Measurements from ENCODE around the gene NRG2.

The NRG2 gene

DNA sequence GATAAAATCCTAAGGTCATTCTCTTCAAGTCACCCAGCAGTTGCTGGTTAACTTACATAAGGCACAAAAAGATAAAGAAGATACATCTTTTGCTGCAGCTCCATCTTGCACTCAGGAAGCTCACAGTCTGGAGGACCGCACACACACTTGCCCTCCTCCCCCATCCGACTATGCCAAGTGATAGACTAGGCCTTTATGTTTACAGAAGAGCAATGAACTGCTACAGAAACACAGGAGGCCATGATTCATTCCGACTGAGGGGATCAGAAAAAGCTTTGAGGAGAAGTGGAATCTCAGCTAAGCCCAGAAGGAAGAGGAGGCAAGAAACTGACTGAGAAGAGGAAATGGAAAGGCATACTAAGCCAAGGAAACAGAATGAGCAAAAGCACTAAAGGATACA is 17.4 kb downstream of the NRG2 start:
- no peak for DNase-seq (ENCODE audit: low spot score)
- in situ Hi-C loops (cut with MboI; ENCODE audit: low pct_unique_long_range_greater_than_20kb, low sequenced_read_pairs, unreplicated experiment) = no loop called here
- TF ChIP-seq, protein P1, sequence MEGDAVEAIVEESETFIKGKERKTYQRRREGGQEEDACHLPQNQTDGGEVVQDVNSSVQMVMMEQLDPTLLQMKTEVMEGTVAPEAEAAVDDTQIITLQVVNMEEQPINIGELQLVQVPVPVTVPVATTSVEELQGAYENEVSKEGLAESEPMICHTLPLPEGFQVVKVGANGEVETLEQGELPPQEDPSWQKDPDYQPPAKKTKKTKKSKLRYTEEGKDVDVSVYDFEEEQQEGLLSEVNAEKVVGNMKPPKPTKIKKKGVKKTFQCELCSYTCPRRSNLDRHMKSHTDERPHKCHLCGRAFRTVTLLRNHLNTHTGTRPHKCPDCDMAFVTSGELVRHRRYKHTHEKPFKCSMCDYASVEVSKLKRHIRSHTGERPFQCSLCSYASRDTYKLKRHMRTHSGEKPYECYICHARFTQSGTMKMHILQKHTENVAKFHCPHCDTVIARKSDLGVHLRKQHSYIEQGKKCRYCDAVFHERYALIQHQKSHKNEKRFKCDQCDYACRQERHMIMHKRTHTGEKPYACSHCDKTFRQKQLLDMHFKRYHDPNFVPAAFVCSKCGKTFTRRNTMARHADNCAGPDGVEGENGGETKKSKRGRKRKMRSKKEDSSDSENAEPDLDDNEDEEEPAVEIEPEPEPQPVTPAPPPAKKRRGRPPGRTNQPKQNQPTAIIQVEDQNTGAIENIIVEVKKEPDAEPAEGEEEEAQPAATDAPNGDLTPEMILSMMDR (IDR thresholded peaks at IDR 0.05; ENCODE audit: extremely low read depth, insufficient read depth, missing control alignments) = no peak

DNA sequence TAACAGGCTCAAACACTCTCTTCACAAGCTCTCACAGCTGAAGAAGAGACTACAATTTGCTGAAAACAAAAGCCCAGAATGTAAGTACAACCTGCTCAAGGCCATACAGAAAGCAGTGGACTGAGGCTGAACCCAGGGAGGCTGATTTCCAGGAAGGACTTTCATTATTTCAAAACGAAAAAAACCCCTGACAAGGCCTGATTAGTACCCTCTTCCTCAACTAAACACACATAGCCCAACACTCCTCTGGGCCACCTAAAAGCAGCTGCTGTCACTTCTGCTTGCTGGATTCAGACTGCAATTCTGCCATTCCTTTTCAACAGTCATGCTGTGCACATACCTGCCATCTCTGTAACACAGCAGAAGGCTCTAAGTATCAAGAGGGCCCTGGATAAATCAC is 18.2 kb downstream of the NRG2 start:
- TF ChIP-seq, protein P1 (IDR thresholded peaks at IDR 0.05; ENCODE audit: extremely low read depth, insufficient read depth, missing control alignments) = no peak

DNA sequence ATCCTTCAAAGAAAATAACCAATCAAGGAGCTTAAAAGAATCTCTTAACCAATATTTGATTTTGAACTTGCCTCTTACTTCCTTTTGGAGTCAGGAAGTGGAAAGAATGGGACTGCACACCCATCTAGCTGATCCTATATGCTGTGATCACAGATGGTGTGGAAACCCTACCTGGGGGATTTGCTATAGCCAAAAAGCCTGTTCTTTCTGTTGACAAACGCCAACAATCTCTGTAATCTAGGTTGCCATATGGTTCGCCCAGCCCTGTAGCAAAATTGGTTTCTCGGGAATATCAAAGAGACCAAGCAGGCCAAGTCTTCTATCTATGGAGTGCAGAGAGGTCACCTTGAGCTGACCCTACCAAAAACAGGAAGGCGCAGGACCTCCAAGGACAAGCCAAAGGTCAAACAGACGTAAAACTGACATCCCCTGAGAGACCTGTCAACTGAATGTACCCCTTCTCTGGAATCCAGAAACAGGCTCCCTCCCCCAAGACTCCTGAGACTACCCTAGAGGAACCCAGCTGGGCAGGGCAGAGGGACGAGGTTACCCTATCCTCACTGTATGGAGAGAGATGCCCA is 19.4 kb downstream of the NRG2 start:
- TF ChIP-seq, protein P1 (IDR thresholded peaks at IDR 0.05; ENCODE audit: extremely low read depth, insufficient read depth, missing control alignments) = no peak
- no peak for DNase-seq (ENCODE audit: low spot score)
- in situ Hi-C loops (cut with MboI; ENCODE audit: low pct_unique_long_range_greater_than_20kb, low sequenced_read_pairs, unreplicated experiment) = no loop called here

More for the DNA sequence above, 18.2 kb downstream of the NRG2 start:
- DNase-seq (ENCODE audit: low spot score) = no peak
- in situ Hi-C loops (cut with MboI; ENCODE audit: low pct_unique_long_range_greater_than_20kb, low sequenced_read_pairs, unreplicated experiment) = no loop called here

DNA sequence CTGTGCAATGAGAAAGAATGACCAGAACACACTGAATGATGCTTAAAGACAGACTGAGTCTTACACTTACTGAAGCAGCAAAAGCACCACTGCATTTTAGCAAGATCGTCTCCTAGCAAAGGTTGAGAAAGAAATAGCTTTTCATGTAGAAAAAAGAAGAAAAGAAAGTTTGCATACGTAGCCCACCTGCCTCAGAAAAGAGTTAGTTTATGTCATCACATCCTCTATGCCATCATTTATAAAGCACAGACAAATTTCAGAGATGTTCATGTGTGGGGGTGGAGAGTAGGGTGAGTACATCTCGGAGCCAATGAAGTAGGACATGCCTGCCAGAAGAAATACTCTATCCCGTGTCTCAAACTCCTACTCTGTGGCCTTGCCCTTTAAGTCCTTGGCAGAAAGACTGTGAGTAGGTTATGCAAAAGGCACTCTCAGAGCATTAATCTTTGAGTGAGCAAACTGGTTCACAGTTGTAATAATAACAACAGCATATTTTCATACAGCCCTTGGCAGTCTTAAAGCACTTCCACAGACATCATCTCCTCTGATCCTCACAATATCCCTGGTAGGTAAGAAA is 22.4 kb downstream of the NRG2 start:
- TF ChIP-seq, protein P1 (IDR thresholded peaks at IDR 0.05; ENCODE audit: extremely low read depth, insufficient read depth, missing control alignments) = no peak
- DNase-seq (ENCODE audit: low spot score) = no peak
- in situ Hi-C loops (cut with MboI; ENCODE audit: low pct_unique_long_range_greater_than_20kb, low sequenced_read_pairs, unreplicated experiment) = no loop called here

DNA sequence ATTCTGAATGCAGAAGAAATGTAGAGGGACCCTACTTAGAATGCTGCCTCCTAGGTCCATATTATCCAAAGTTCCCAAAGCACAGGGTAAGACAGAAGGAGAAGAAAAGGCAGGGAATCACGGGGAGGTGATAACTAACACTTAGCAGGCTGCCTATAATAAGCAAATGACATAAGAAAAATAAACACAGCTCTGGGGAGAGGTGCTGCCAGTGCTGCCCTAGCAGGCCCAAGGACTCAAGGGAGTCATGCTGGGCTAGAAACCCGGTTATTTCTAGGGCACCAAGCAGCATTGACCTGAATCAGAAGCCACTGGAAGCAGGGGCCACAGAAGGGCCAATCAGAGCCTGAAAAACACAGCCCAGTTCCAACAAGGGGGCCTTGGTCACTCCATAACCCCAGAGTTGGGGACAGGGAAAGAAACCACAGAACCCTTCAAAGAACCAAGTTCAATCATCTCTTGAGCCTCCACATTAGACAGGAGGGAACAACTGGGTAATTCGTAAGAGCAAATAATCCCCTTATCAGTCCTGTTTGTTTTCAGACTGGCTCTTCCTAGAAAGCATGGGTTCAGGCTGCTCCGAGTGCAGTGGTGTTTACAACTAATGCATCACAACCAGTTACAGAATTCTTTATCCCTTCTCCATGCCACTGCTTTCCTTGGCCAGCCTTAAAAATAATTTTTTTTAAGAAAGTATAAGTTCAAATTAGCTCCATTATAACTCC is 24.0 kb downstream of the NRG2 start:
- TF ChIP-seq, protein P1 (IDR thresholded peaks at IDR 0.05; ENCODE audit: extremely low read depth, insufficient read depth, missing control alignments) = no peak
- DNase-seq (ENCODE audit: low spot score) = no peak

DNA sequence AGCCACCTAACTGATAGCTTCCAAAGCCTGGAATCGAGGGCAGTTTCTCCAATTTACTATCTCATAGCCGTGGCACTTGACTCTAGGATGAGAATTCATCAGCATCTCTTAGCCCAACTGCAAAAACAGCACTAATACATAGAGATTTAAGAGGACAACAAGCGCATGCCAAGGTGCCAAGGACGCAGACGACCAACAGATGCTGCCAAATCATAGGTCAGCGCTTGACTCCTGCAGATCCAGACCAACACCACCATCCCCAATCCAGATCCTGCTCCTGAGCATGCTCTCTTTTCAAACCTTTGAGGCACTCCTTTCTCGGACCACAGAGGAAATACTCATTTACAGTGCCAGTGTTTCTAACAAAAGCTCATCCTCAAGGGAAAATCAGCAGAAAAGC is 24.6 kb downstream of the NRG2 start:
- DNase-seq (ENCODE audit: low spot score) = no peak
- TF ChIP-seq, protein P1 (IDR thresholded peaks at IDR 0.05; ENCODE audit: extremely low read depth, insufficient read depth, missing control alignments) = no peak
- in situ Hi-C loops (cut with MboI; ENCODE audit: low pct_unique_long_range_greater_than_20kb, low sequenced_read_pairs, unreplicated experiment) = no loop called here

More for the DNA sequence above, 24.0 kb downstream of the NRG2 start:
- in situ Hi-C loops (cut with MboI; ENCODE audit: low pct_unique_long_range_greater_than_20kb, low sequenced_read_pairs, unreplicated experiment) = no loop called here
